ENCODE results near the gene PDE6B. TPM values are rescaled to one million over a fixed set of nuclear protein-coding genes. Genes with fewer than 3 reads are reported as not detected.

Gene PDE6B
- total and polyA plus RNA-seq, 2 experiments from 2014 or later, result 3.4 to 5.0 TPM

DNA sequence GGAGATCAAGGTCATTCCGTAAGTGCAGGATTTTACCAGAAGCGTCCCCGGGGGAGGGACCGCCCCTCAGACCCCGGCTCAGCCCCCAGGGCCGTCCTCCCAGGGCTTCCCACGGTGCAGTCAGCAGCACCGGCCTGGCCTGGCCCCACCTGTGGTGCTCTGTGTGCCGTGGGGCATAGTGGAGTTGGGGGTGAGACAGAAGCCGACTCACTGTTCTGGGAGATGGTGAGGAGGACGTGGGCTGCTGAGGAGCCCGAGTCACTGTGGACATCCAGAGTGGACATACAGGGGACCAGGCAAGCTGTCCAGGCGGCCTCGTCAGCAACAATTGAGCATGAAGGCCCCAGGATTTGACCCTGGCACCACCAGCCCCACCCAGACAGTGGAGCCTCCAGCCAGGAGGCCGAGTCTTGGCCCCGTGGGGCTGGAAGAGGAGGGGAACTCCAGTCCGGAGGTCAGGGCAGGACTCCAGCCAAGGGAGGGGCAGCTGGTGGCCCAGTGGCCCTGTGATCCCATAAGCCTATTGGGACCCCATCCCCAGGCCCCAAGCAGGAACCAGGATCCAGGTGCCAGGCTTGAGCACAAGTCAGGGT, 29.6 kb downstream of the PDE6B start:
- H3K4me1 Mint-ChIP-seq, result no peaks in the 10 kb centered on the region; the same call in 2 of the 3 replicates
- Histone ChIP-seq H2AFZ (no peak overlapping the region), H3F3A (replicated peaks; ENCODE audit: low read depth) (0 out of 2 replicates have a peak, but pooled peaks cover 2% of the 10 kb centered on the region), H3K79me2 (replicated peaks; ENCODE audit: insufficient read depth) (no peaks in the 10 kb centered on the region), H4K20me1 (replicated peaks; ENCODE audit: insufficient read depth) (no peaks in the 10 kb centered on the region; the same call in 1 of the 2 replicates), H3K9me2 (ENCODE audit: insufficient read depth) (no peaks in the 10 kb centered on the region), H3K4me3 (no peak overlapping the region), H3K27ac (ENCODE audit: low read depth) (no peak overlapping the region), H3K4me2 (no peak overlapping the region), H3K36me3 (ENCODE audit: insufficient read depth) (no peaks in the 10 kb centered on the region), H3K27me3 (ENCODE audit: insufficient read depth) (no peaks in the 10 kb centered on the region), H3K4me1 (ENCODE audit: insufficient read depth) (no peaks in the 10 kb centered on the region)
- no peak overlapping the region for H3K4me3 Mint-ChIP-seq
- ATAC-seq (no peak), DNase-seq (ENCODE audit: low spot score) (no peak)
- H3K9me3 Mint-ChIP-seq, result no peaks in the 10 kb centered on the region
- TF ChIP-seq, protein P1, sequence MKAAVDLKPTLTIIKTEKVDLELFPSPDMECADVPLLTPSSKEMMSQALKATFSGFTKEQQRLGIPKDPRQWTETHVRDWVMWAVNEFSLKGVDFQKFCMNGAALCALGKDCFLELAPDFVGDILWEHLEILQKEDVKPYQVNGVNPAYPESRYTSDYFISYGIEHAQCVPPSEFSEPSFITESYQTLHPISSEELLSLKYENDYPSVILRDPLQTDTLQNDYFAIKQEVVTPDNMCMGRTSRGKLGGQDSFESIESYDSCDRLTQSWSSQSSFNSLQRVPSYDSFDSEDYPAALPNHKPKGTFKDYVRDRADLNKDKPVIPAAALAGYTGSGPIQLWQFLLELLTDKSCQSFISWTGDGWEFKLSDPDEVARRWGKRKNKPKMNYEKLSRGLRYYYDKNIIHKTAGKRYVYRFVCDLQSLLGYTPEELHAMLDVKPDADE (IDR thresholded peaks at IDR 0.05), result no peak
- no peak for TF ChIP-seq STAT1 (IDR thresholded peaks at IDR 0.05; ENCODE audit: unreplicated experiment)
- TF ChIP-seq, protein P2, sequence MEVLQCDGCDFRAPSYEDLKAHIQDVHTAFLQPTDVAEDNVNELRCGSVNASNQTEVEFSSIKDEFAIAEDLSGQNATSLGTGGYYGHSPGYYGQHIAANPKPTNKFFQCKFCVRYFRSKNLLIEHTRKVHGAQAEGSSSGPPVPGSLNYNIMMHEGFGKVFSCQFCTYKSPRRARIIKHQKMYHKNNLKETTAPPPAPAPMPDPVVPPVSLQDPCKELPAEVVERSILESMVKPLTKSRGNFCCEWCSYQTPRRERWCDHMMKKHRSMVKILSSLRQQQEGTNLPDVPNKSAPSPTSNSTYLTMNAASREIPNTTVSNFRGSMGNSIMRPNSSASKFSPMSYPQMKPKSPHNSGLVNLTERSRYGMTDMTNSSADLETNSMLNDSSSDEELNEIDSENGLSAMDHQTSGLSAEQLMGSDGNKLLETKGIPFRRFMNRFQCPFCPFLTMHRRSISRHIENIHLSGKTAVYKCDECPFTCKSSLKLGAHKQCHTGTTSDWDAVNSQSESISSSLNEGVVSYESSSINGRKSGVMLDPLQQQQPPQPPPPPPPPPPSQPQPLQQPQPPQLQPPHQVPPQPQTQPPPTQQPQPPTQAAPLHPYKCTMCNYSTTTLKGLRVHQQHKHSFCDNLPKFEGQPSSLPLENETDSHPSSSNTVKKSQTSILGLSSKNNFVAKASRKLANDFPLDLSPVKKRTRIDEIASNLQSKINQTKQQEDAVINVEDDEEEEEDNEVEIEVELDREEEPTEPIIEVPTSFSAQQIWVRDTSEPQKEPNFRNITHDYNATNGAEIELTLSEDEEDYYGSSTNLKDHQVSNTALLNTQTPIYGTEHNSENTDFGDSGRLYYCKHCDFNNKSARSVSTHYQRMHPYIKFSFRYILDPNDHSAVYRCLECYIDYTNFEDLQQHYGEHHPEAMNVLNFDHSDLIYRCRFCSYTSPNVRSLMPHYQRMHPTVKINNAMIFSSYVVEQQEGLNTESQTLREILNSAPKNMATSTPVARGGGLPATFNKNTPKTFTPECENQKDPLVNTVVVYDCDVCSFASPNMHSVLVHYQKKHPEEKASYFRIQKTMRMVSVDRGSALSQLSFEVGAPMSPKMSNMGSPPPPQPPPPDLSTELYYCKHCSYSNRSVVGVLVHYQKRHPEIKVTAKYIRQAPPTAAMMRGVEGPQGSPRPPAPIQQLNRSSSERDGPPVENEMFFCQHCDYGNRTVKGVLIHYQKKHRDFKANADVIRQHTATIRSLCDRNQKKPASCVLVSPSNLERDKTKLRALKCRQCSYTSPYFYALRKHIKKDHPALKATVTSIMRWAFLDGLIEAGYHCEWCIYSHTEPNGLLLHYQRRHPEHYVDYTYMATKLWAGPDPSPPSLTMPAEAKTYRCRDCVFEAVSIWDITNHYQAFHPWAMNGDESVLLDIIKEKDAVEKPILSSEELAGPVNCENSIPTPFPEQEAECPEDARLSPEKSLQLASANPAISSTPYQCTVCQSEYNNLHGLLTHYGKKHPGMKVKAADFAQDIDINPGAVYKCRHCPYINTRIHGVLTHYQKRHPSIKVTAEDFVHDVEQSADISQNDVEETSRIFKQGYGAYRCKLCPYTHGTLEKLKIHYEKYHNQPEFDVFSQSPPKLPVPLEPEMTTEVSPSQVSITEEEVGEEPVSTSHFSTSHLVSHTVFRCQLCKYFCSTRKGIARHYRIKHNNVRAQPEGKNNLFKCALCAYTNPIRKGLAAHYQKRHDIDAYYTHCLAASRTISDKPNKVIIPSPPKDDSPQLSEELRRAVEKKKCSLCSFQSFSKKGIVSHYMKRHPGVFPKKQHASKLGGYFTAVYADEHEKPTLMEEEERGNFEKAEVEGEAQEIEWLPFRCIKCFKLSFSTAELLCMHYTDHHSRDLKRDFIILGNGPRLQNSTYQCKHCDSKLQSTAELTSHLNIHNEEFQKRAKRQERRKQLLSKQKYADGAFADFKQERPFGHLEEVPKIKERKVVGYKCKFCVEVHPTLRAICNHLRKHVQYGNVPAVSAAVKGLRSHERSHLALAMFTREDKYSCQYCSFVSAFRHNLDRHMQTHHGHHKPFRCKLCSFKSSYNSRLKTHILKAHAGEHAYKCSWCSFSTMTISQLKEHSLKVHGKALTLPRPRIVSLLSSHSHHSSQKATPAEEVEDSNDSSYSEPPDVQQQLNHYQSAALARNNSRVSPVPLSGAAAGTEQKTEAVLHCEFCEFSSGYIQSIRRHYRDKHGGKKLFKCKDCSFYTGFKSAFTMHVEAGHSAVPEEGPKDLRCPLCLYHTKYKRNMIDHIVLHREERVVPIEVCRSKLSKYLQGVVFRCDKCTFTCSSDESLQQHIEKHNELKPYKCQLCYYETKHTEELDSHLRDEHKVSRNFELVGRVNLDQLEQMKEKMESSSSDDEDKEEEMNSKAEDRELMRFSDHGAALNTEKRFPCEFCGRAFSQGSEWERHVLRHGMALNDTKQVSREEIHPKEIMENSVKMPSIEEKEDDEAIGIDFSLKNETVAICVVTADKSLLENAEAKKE (CRISPR knock-in tag; IDR thresholded peaks at IDR 0.05), result no peak
- no peak for TF ChIP-seq CREB1 (CRISPR knock-in tag; IDR thresholded peaks at IDR 0.05; ENCODE audit: low read depth)
- H3K36me3 Mint-ChIP-seq (ENCODE audit: low read depth), result peaks cover 4% of the 10 kb centered on the region; the same call in 2 of the 3 replicates
- H3K27ac Mint-ChIP-seq, result no peak overlapping the region
- peaks cover 13% of the 10 kb centered on the region for H3K27me3 Mint-ChIP-seq (ENCODE audit: insufficient read depth, low read depth, poor library complexity)

Measured in GM23338 (cell line).